GM23338 (cell line): ENCODE data around the gene KLF4.

ENCODE experiments used
- CREB1 ChIP-seq: fragments of 250-450 bp; sonication (Bioruptor Pico); IDR thresholded peaks from 2 replicates; pipeline ENCODE4 v1.5.0; 2020; ENCODE audit warnings: low read depth, mild to moderate bottlenecking, moderate library complexity
- EZH2 ChIP-seq: fragments of 200-600 bp; sonication (generic); IDR thresholded peaks from one replicate; pipeline ENCODE4 v1.8.0; 2017; ENCODE audit warnings: antibody characterized with exemption, mild to moderate bottlenecking, low read depth; ENCODE audit not compliant: unreplicated experiment
- EZH2phosphoT487 ChIP-seq: fragments of 200-600 bp; sonication (generic); IDR thresholded peaks from one replicate; pipeline ENCODE4 v1.8.1; 2018; ENCODE audit warnings: antibody characterized with exemption; ENCODE audit not compliant: unreplicated experiment
- POLR2AphosphoS5 ChIP-seq: IDR thresholded peaks from 2 replicates; pipeline ENCODE4 v1.6.1; 2016; ENCODE audit warnings: antibody characterized with exemption, low read depth
- TF ChIP-seq, protein P1 (sequence below), 2 experiments: fragments of 200-600 bp in 1 of 2; sonication (generic) in 1 of 2; conservative IDR thresholded peaks; 2 replicates each; pipeline versions ENCODE4 v1.5.1 to v1.6.1; 2016 to 2017; ENCODE audit warnings: antibody characterized with exemption in 2 of 2, low read depth in 2 of 2, mild to moderate bottlenecking in 2 of 2, moderate library complexity in 1 of 2
- TF ChIP-seq, protein P2 (sequence below): IDR thresholded peaks from one replicate; pipeline ENCODE4 v1.6.1; 2018; ENCODE audit warnings: antibody characterized with exemption; ENCODE audit not compliant: unreplicated experiment
- TF ChIP-seq, protein P3 (sequence below): IDR thresholded peaks from 2 replicates; pipeline ENCODE4 v1.6.1; 2016; ENCODE audit warnings: antibody characterized with exemption

DNA sequence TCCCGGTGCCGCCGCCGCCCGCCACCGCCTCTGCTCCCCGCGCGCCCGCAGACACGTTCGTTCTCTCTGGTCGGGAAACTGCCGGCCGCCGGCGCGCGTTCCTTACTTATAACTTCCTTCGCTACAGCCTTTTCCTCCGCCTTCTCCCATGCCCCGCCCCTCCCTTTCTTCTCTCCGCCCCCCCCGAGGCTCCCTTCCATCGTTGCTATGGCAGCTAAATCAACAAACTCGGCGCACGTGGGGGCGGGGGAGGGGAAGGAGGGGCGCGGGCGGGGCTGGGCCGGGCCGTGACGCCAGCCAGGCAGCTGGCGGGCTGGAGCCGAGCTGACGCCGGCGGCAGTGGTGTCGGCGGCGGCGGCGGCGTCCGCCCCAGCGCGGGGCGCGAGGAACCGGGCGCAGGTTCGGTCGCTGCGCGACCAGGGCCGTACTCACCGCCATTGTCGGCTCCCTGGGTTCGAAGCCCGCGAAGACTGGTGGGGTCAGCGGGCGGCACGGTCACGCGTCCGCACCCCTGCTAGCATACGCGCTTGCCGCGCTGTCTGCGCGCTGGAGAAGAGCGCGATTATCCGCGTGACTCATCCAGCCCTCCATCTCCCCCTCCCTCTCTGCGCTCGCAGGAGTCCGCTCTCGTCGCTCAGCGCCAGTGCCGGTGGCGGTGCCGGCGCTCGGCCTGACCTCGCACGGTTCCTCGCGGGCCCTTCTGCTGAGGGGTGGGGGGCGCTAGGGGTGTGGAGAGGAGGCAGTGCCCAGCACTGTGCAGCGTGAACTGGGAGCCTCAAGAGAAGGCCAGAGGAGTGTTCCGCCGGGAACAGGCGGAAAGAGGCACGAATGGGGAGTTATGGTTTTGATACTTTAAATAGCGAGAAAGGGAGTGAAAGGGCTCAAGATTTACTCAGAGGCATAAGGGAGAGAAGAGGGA lies at the start of gene KLF4:
- TF ChIP-seq, protein P1, sequence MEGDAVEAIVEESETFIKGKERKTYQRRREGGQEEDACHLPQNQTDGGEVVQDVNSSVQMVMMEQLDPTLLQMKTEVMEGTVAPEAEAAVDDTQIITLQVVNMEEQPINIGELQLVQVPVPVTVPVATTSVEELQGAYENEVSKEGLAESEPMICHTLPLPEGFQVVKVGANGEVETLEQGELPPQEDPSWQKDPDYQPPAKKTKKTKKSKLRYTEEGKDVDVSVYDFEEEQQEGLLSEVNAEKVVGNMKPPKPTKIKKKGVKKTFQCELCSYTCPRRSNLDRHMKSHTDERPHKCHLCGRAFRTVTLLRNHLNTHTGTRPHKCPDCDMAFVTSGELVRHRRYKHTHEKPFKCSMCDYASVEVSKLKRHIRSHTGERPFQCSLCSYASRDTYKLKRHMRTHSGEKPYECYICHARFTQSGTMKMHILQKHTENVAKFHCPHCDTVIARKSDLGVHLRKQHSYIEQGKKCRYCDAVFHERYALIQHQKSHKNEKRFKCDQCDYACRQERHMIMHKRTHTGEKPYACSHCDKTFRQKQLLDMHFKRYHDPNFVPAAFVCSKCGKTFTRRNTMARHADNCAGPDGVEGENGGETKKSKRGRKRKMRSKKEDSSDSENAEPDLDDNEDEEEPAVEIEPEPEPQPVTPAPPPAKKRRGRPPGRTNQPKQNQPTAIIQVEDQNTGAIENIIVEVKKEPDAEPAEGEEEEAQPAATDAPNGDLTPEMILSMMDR (conservative IDR thresholded peaks at IDR 0.05; ENCODE audit: low read depth in 2 of 2), result no peak
- TF ChIP-seq EZH2phosphoT487, result no peak
- TF ChIP-seq EZH2, result no peak
- TF ChIP-seq, protein P2, sequence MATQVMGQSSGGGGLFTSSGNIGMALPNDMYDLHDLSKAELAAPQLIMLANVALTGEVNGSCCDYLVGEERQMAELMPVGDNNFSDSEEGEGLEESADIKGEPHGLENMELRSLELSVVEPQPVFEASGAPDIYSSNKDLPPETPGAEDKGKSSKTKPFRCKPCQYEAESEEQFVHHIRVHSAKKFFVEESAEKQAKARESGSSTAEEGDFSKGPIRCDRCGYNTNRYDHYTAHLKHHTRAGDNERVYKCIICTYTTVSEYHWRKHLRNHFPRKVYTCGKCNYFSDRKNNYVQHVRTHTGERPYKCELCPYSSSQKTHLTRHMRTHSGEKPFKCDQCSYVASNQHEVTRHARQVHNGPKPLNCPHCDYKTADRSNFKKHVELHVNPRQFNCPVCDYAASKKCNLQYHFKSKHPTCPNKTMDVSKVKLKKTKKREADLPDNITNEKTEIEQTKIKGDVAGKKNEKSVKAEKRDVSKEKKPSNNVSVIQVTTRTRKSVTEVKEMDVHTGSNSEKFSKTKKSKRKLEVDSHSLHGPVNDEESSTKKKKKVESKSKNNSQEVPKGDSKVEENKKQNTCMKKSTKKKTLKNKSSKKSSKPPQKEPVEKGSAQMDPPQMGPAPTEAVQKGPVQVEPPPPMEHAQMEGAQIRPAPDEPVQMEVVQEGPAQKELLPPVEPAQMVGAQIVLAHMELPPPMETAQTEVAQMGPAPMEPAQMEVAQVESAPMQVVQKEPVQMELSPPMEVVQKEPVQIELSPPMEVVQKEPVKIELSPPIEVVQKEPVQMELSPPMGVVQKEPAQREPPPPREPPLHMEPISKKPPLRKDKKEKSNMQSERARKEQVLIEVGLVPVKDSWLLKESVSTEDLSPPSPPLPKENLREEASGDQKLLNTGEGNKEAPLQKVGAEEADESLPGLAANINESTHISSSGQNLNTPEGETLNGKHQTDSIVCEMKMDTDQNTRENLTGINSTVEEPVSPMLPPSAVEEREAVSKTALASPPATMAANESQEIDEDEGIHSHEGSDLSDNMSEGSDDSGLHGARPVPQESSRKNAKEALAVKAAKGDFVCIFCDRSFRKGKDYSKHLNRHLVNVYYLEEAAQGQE, result no peak
- TF ChIP-seq, protein P3, sequence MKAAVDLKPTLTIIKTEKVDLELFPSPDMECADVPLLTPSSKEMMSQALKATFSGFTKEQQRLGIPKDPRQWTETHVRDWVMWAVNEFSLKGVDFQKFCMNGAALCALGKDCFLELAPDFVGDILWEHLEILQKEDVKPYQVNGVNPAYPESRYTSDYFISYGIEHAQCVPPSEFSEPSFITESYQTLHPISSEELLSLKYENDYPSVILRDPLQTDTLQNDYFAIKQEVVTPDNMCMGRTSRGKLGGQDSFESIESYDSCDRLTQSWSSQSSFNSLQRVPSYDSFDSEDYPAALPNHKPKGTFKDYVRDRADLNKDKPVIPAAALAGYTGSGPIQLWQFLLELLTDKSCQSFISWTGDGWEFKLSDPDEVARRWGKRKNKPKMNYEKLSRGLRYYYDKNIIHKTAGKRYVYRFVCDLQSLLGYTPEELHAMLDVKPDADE, result no peak
- no peak; the same call in 1 of the 2 replicates for TF ChIP-seq CREB1
- TF ChIP-seq POLR2AphosphoS5, result 0 out of 2 replicates have a peak, but pooled peaks have one; percentile 39
